HG02798 (cell line): ENCODE data around the gene FARSA.
"Not testable (repeated sequence)": the region's sequence is repeated elsewhere in the genome, so short reads cannot be mapped to it uniquely, and the experiment has no call there.

ENCODE experiments used
- ATAC-seq: cut with Tn5 transposase; IDR thresholded peaks from one replicate; pipeline ENCODE4 v1.9.1; 2021; ENCODE audit warnings: mild to moderate bottlenecking; ENCODE audit not compliant: unreplicated experiment, poor library complexity

The FARSA gene

DNA sequence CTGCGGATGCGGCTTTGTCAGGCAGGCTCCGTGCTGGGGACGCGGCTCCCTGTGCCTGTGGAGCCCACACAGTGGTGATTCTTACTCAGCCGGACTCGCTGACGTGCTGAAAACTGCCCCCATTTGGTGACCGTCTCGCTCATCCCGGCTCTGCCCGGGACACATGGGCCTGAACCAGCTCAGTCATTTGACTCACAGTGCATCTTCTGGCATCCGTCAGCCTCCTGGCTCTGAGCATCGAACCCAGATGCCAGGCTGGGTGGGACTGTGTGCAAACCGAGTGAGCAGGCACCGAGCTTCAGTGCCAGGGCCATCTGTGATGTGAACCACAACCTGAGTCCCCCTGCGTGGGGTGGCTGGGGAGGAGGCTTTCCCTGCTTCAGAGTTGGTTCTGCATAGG, 37.1 kb downstream of the FARSA start:
- no peak for ATAC-seq

DNA sequence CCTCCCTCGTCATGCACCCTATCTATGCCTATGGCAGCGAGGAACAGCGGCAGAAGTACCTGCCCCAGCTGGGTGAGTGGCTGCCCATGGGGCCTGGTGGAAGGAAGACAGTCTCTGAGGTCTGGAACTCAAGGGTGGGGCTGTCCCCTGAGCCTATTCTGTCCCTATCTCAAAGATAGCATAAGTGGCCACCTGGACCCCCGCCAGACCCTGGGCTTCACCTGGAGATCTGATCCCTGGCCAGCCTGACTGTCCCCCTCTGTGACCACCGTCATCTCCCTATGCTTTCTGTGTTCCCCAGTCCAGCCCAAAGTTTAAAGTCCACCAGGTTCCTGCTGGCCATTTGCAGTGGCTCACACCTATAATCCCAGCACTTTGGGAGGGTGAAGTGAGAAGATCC, 39.9 kb downstream of the FARSA start:
- no peak for ATAC-seq

DNA sequence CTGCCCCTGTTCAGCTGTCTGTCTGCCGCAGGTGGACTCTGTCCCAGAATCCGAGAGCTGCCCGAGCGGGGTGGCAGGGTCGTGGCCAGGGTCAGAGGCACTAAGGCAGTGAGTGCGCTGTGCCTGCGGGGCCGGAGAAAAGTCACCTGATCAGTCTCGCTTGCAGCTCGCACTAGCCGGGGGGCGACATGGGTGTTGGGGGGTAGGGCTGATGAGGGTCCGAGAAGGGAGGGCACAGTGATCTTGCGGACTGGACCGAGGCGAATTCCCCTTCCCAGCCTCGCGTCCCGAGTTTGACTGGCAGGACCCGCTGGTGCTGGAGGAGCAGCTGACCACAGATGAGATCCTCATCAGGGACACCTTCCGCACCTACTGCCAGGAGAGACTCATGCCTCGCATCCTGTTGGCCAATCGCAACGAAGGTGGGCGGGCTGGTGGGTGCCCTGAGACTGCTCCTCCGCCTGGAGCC, 41.9 kb downstream of the FARSA start:
- ATAC-seq, result no peak

DNA sequence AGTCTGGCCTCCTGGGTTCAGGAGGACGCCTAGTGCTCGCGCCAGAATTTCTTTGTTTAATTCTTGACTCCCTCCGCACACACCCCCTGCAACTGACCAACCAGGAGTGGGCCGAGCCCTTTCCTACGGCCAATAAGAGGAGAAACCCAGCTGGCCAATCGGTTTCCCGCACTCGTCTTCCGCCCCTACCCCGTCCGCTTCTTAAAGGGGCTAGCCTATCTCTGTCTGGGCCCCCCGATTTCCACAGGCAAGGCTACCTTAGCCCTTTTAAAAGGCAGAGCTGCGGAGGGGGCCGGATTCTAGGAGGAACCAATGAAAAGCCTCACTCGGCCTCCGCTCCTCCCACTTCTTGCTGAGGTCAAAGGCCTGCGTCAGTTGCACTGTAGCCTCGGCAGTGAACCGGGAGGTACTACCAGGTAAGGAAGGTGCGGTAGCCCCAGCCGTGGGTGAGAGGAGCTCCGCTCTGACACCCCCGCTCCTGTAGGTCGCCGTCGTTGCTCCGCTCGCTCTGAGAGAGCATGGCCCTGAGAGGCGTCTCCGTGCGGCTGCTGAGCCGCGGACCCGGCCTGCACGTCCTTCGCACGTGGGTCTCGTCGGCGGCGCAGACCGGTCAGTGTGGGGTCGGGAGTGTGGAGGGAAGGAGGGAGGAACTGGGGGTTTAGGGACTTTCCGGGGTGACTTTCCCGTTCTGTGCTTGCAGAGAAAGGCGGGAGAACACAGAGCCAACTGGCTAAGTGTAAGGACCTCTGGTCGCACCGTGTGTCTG, 42.5 kb downstream of the FARSA start, which contains the start of gene GCDH:
GCDH (plus strand) TSS at position 374 of the 766 bp plus-strand sequence; CDS start at position 519, 145 bp downstream.
- peak; percentile 92 for ATAC-seq

DNA sequence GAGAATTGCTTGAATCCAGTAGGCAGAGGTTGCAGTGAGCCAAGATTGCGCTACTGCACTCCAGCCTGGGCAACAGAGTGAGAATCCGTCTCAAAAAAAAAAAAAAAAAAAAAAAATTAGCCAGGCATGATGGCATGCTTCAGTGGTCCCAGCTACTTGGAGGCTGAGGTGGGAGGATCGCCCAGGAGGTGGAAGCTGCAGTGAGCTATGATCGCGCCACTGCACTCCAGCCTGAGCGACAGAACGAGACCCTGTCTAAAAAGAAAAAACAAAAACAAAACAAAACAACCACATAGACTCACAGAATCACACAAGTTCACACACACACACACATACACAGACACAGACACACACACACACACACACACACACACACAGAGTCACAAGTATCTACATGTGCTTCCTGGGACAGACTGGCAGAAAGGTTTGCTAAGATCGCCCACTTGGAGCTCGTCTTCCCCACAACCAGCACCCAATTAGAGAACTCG, 43.2 kb downstream of the FARSA start:
- ATAC-seq, result not testable (repeated sequence)

DNA sequence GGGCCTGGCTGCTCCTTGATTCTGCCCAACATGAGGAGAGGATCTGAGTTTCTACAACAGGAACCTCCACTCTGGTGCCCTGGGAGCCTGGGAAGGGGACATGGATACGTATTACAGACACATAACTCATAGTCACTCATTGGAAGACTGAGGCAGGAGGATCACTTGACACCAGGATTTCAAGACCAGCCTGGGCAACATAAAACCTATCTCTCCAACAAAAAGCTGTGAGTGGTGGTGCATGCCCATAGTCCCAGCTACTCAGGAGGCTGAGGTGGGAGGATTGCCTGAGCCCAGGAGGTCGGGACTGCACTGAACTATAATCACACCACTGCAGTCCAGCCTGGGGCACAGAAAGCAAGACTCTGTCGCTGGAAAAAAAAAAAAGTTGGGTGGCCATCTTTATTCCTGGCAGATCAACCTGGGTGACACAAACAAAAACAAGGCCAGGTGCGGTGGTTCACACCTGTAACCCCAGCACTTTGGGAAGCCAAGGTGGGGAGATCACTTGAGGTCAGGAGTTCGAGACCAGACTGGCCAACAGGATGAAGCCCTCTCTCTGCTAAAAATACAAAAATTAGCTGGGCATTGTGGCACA, 45.4 kb downstream of the FARSA start:
- no peak for ATAC-seq

DNA sequence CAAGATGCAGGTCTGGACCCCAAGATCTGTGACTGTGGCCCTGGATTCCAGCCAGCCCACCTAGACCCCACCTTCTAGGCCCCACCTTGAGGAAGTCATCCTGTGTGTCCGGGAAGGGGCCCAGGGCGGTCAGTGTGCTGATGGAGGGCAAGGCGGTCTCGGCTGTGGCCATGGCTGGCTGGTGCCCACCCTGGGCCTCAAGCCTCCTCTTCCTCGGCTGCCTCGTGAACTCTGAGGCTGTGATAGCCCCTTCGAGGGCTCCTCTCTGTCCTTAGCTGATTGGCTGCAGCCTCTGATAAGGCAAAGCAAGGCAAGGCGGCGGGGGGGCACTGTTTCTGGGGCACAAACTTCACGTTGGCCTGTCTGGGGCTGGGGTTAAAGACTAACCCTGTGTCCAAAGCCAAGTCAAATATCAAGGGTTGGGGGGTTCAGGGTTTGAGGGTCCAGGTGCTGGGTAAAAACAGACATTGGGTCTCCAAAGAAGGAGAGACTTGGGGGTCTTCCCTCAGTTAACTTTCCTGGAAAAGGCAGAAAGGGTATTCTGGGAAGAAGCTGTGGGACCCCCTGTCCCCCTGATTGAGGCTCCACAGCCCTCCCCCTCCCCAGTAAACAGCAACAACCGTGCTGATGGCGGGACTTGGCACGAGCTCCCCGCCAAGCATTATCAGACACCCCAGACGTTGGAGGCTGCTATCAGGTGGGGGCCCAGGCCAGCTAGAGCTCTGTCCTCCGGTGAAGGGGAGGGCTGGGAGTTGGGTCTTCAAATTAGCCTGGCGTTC, 46.4 kb downstream of the FARSA start, which contains the start of gene KLF1:
KLF1 (minus strand) TSS at position 233 of the 779 bp plus-strand sequence; CDS start at position 172, 61 bp downstream.
- ATAC-seq, result no peak

DNA sequence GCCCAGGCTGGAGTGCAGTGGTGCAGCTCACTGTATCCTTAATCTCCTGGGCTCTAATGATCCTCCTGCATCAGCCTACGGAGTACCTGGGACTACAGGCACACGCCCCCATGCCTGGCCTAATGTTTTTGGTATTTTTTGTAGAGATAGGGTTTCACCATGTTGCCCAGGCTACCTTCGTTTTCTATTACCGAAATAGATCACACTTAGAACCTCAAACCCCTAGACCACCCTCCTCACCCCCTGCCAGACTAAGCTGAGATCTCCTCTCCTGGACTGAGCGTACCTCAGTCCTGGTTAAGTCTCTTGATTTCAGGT, 46.9 kb downstream of the FARSA start:
- no peak for ATAC-seq

DNA sequence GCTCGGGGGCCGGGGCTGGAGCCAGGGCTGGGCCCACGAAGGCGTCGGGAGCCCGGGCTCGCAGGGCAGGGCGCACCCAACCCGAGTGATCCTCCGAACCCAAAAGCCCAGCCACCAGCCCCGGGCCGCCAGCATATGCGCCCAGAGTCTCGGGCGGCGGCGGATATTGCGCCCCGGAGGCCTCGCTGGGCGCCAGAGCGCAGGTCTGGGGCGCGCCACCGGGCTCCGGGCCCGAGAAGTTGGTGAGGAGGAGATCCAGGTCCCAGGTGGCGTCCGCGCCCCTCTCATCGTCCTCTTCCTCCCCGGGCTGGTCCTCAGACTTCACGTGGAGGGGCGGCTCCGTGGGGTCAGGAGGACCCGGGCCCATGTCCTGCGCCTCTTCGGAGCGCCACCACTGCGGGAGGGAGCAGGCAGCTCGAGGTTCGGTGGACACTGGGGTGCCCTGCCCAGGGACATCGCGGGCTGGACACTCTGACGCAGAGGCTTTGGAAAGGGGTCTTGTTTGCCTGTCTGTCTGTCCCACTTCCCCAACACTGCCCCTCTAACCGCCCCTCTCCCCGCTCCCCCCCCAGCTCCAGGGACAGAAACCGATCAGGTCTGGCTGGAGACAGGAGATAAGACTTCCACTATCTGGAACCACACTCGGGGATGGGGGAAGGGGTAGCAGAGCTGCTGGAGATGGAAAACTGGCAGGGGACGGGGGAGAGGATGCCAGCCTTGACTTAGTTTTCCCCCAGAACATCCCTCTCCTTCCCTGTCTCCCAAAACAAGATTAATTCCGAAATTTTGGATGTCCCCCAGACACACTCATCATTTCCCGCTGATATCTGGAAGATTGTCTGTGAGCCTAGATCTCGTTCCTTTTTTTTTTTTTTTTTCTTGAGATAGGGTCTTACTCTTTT, 47.5 kb downstream of the FARSA start:
- ATAC-seq, result no peak

DNA sequence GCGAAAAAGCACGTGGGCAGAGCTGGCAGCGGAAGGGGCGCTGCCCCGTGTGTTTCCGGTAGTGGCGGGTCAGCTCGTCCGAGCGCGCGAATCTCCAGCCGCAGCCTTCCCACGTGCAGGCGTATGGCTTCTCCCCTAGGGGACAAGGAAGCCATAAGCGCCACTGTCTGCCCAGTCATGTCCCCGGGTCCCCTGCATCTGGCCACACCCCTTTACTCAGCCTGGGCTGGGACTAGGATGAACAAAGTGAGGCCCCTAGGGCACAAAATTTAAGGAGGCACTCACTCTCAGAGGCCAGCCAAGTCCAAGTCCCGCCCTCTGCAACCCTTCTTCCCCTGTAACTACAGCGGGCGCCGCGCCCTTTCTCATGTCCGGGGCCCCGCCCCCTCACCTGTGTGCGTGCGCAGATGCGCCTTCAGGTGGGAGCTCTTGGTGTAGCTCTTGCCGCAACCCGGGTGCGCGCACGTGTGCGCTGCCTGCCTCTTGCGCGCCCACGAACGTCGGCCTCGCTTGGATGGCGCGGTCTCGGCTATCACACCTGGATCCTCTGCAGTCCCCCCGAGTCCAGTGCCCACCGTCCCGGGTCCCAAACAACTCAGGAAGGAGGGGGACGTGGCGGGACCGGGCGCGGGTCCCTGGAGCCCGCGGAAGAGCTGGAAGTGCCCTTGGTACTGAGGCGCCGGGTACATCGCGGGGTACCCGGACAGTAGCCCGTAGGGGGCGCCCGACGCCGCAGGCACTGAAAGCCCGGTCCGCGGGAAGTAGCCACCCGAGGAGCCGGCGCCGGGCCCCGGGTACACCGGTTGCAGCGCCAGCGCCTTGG, 48.4 kb downstream of the FARSA start:
- ATAC-seq, result peak; percentile 39

DNA sequence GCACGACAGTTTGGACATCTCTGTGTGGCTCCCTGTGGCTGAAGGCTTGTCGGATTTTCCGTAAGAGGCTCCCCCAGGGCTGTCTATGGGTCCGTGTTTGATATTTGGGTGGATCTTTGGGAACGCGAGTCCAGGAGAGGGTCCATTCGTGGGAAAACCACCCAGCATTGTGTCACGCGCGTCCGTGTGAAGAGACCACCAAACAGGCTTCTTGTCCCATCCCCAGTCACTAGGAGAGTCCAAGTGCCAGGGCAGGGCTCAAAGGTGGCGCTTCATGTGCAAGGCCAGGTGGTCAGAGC, 48.9 kb downstream of the FARSA start:
- ATAC-seq, result no peak

DNA sequence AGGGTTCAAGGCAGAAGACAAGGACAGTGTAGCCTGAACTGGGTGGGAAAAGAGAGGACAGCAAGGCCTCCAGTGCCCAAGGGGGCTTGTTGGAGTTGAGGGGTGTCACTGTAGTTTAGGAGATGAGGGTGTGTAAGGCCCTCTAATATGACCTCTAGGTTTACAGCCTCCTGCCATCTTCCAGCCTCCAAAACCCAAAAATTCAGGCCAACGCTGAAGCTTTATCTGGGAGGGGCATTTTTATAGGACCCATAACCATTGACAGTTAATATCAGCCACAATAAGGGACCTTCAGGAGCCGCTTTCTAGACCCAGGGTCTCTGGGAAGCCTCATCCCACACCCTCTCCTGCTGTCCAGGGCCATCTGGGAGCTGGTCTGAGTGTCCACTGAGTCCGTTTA, 49.3 kb downstream of the FARSA start:
- no peak for ATAC-seq

DNA sequence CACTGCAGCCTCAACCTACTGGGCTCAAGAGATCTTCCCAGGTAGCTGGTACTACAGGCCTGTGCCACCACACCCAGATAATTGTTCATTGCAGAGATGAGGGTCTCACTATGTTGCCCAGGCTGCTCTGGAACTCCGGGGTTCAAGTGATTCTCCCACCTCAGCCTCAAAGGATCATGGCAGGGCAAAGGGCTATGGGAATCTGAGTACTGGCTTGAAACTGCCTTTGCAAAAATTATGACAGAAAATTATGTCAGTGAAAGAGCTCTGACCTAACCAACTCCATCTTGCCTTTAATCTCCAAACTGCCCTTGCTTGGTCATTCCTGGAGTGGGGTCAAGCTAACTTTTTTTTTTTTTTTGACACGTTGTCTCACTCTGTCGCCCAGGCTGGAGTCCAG, 50.9 kb downstream of the FARSA start:
- no peak for ATAC-seq

DNA sequence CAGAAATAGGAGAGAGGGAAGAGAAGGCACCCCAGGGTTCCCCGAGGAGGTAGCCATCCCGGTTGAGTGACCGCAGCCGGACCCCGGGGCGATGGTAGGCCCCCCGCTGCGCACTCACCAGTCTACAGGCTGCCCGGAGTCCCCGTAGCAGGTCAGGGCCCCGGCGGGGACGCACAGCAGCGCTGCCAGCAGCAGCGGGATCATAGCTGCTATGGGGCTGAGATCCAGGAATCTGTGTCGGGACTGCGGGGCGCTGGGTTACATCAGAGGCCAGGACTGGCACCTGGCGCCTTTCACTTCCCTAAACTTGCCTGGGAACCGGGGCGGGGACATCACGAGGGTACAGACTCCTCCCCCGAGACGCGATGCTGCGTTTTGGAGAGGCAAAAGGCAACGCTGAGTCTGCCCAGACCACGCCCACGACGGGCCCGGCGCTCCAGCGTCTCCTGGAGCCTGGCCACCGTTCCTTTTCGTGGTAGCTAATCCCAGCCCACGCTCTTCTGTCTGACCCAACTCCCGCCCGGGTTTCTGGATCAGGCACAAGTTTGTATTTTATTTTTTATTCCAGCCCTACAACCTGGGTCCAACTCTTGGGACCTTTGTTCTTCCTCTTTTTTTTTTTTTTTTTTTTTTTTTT, 52.2 kb downstream of the FARSA start, which contains the start of gene DNASE2:
DNASE2 (minus strand) TSS at position 278 of the 637 bp plus-strand sequence; CDS start at position 204, 74 bp downstream.
- peak; percentile 89 for ATAC-seq

DNA sequence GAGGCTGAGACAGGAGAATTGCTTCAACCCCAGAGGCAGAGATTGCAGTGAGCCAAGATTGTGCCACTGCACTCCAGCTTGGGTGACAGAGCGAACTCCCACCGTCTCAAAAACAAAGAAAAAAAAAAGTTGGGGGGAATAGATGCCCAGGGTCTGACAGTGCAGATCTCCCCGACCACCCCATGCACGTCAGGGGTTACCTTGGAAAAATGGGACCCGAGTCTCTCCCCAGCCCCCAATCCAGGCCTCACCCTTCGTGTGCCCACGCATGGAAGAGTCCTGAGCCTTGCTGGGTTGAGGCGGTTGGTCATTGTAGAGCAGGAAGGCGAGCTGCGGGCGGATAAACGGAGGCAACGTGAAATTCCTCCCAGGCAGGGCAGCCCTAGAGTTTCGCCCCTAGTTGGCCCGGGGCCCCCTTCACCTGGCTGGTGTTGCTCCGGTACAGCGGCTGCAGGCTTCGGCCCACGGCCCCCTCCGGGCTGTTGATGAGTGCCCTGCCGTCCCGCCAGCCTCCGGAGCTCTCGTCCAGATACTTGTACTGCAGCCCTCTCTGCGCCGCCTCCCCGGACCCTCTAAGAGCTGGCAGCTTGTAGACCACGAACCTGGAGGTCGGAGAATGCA, 52.9 kb downstream of the FARSA start:
- peak; percentile 12 for ATAC-seq

DNA sequence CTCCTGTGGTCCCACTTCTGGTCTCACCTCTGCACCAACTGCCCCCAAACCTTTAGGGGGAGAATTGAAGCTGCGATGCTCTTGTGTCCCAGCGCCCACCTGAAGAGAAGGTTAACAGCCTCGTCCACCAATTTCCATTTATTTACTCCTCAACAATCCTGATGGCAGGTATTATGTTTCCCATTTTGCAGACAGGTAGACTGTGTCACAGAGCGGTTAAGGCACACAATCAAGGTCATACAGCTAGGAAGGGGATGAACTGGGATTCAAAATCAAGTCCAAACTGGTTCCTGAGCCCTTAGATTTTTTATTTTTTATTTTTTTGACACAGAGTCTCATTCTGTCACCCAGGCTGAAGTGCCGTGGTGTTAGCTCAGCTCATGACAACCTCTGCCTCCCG, 58.4 kb downstream of the FARSA start:
- no peak for ATAC-seq

DNA sequence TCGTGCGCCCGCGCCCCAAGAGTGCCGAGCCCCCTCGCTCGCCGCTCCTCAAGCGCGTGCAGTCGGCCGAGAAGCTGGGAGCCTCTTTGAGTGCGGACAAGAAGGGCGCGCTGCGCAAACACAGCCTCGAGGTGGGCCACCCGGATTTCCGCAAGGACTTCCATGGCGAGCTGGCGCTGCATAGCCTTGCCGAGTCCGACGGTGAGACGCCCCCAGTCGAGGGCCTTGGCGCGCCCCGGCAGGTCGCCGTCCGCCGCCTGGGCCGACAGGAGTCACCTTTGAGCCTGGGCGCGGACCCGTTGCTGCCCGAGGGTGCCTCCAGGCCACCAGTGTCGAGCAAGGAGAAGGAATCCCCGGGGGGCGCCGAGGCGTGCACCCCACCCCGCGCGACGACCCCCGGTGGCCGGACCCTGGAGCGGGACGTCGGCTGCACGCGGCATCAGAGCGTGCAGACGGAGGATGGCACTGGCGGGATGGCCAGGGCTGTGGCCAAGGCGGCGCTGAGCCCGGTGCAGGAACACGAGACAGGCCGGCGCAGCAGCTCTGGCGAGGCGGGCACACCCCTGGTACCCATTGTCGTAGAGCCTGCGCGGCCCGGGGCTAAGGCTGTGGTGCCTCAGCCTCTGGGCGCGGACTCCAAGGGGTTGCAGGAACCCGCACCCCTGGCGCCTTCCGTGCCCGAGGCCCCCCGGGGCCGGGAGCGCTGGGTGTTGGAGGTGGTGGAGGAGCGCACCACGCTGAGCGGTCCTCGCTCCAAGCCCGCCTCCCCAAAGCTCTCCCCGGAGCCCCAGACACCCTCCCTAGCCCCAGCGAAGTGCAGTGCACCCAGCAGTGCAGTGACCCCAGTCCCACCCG, 59.4 kb downstream of the FARSA start:
- no peak for ATAC-seq
